22Rv1 (cell line): ENCODE data around the gene KIAA0586.

Experiments
- H3K27ac ChIP-seq: fragments of 450-650 bp; 2 replicates; pipeline ENCODE4 v1.5.1; 2017
- CTCF ChIP-seq: fragments of 450-650 bp; IDR thresholded peaks from 2 replicates; pipeline ENCODE4 v1.5.1; 2017; ENCODE audit warnings: mild to moderate bottlenecking
- ZFX ChIP-seq: fragments of 450-650 bp; IDR thresholded peaks from 2 replicates; pipeline ENCODE4 v1.6.1; 2017; ENCODE audit warnings: antibody characterized with exemption, borderline replicate concordance

The KIAA0586 gene

GRCh38 chr14:58549105-58549757 lies 121.7 kb downstream of the KIAA0586 start:
- TF ChIP-seq ZFX (no peak), CTCF (no peak)
- H3K27ac ChIP-seq, result no peak overlapping the region

GRCh38 chr14:58553959-58554358 lies 126.4 kb downstream of the KIAA0586 start:
- TF ChIP-seq ZFX, result no peak
- no peak for TF ChIP-seq CTCF
- H3K27ac ChIP-seq, result no peak overlapping the region

- H3K27ac ChIP-seq, result no peak overlapping the region
- TF ChIP-seq CTCF (no peak), ZFX (no peak)
These were observed 128.1 kb downstream of the KIAA0586 start for GRCh38 chr14:58555647-58556046.

- TF ChIP-seq ZFX (no peak), CTCF (no peak)
- H3K27ac ChIP-seq, result no peak overlapping the region
These were observed 129.7 kb downstream of the KIAA0586 start for GRCh38 chr14:58557242-58557641.

GRCh38 chr14:58560208-58560607 lies 132.7 kb downstream of the KIAA0586 start:
- no peak for TF ChIP-seq CTCF
- TF ChIP-seq ZFX, result no peak
- no peak overlapping the region for H3K27ac ChIP-seq

GRCh38 chr14:58562141-58562540 lies 134.6 kb downstream of the KIAA0586 start:
- TF ChIP-seq CTCF (no peak), ZFX (no peak)
- H3K27ac ChIP-seq, result no peak overlapping the region

GRCh38 chr14:58563978-58564377 lies 136.5 kb downstream of the KIAA0586 start:
- TF ChIP-seq CTCF (no peak), ZFX (no peak)
- no peak overlapping the region for H3K27ac ChIP-seq
